Ovary (tissue), 9 donors: ENCODE data around the gene TTLL10. TPM values are rescaled to one million over a fixed set of nuclear protein-coding genes. Genes with fewer than 3 reads are reported as not detected.

Experiments used
- DNase-seq, 5 donors: peaks; one replicate each; pipeline ENCODE4 v3.0.0-alpha.2; 2019 to 2020
- H3K27ac ChIP-seq, 2 donors: fragments of 200-600 bp; one replicate each; pipeline versions ENCODE4 v1.5.1 to v1.8.0; 2019 to 2022
- H3K27me3 ChIP-seq: fragments of 200-600 bp; one replicate; pipeline ENCODE4 v1.8.0; 2022
- H3K36me3 ChIP-seq: fragments of 200-600 bp; sonication (generic); one replicate; pipeline ENCODE4 v1.5.1; 2019
- H3K4me1 ChIP-seq: one replicate; pipeline ENCODE4 v1.8.1; 2013; ENCODE audit warnings: mild to moderate bottlenecking, moderate library complexity; ENCODE audit not compliant: insufficient read depth
- H3K4me3 ChIP-seq: fragments of 200-600 bp; sonication (generic); one replicate; pipeline ENCODE4 v1.5.1; 2017
- H3K9me3 ChIP-seq, 2 donors: fragments of 200-600 bp in 1 of 2; sonication (generic) in 1 of 2; one replicate each; pipeline versions ENCODE4 v1.5.1 to v1.8.1; 2013 to 2019; ENCODE audit warnings: mild to moderate bottlenecking in 1 of 2, moderate library complexity in 1 of 2
- EP300 ChIP-seq: sonication (generic); formaldehyde crosslinking; IDR thresholded peaks from one replicate; pipeline ENCODE4 v1.6.1; 2017; ENCODE audit warnings: antibody characterized with exemption
- POLR2A ChIP-seq: fragments of 450-650 bp; IDR thresholded peaks from one replicate; pipeline ENCODE4 v1.6.1; 2017; ENCODE audit warnings: antibody characterized with exemption, mild to moderate bottlenecking, moderate library complexity
- WGBS, 3 donors: extraction: QIAGEN DNeasy Blood & Tissue Kit in 1 of 3; methylation state at CpG; one replicate each; pipeline versions ENCODE4 v1.1.5 to v1.1.7; 2013 to 2017; 5-methylcytosine and 5-hydroxymethylcytosine counted together
- intact Hi-C, 4 donors: fragments of 100-400 bp; cut with DNase I; formaldehyde crosslinking; loops; one replicate each; pipeline versions ENCODE4 v1.11.0 to v1.15.1; 2022 to 2023
- microRNA counts: library from miRNA; unstranded; fragments of <30 nt; microRNA quantifications from one replicate; lab custom pipeline; 2016
- microRNA-seq, 3 donors: library from miRNA; unstranded; fragments of <30 nt; microRNA quantifications; one replicate each; pipeline versions ENCODE4 to v1.2.0, GENCODE V29; 2019 to 2020
- polyA plus RNA-seq, 2 donors: library from polyadenylated mRNA; stranded (reverse); fragments of 200-250 nt in 1 of 2; fragments of 350-450 nt in 1 of 2; fragmentation: Illumina TruSeq in 1 of 2; extraction: RNeasy Lipid Tissue Mini Kit (QIAGEN cat#74804) in 1 of 2; gene quantifications; one replicate each; pipeline ENCODE4 v1.2.3, GENCODE V29; 2013 to 2014
- small RNA-seq: library from RNA; depleted of rRNA; stranded (forward); fragments of <200 nt; gene quantifications from one replicate; pipeline ENCODE3, GENCODE V24; 2016
- total RNA-seq, 7 donors: library from RNA; depleted of rRNA in 2 of 7; stranded (reverse); fragments of >200 nt in 2 of 7; fragmentation: NEBNext Ultra II Directional in 3 of 7; extraction: Animal tissue kit (Norgen Biotek cat#: 25700) in 3 of 7; gene quantifications; one replicate each; pipeline versions ENCODE4 v1.1.0 to v1.2.4, GENCODE V29; 2016 to 2023
- TF ChIP-seq, protein P1 (sequence below), 3 donors: fragments of 450-650 bp in 2 of 3; fragments of 200-600 bp in 1 of 3; IDR thresholded peaks; one replicate each; pipeline versions ENCODE4 v1.5.1 to v1.8.0; 2016 to 2022; ENCODE audit warnings: antibody characterized with exemption in 3 of 3, mild to moderate bottlenecking in 1 of 3
- donor health status: DM: no; HTN: no; CAD: no; lungs with moderate emphysema.
- donor health status: DM: no; HTN: no; CAD: no.
- donor health status: Bipolar disorder and iron deficiency.
- donor health status: DM: yes; HTN: yes; CAD: no.
- donor health status: DM: no; HTN: no; CAD: no.
- donor health status: DM: yes; HTN: yes; CAD: no.

The TTLL10 gene
- total and polyA plus RNA-seq, 9 donors, result 0.60 to 7.0 (median 1.1) TPM; not detected in 4

DNA sequence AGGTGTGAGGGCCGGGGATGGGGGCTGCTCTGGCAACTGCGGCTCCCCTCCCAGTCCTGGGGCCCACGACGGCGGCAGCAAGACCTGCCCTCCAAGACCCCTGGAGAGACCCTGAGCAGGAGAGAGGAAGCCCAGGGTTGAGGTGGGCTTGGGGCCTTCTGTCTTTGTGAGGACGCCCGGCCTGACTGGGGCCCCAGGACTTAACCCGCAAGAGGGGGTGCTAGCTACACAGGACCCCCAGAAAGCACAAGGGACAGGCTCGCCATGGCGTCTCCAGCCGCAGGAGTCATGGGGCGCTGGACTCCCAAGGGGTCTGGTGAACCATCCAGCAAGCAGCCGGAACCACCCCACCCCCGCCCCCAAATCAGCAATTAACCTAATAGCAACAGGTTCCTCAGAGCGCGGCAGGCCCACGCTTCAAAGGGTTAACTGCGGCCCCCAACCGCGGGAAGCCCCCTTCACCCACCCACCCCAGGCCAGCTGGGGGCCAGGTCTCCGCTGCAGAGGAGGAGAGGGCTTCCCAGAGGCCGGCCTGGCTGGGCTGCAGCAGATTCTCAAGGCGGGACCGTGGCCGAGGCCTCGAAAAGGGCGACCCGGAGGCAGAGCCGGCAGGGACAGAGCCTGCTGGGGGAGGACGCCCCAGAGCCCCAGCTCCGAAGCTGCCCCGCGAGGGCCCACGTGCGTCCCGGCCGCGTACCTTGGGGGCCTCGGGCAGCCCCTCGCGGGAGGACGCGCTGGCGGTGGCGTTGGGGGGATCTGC, 72.3 kb downstream of the TTLL10 start:
- peaks cover 6% of the 10 kb centered on the region for H3K27me3 ChIP-seq
- no peaks in the 10 kb centered on the region for H3K4me1 ChIP-seq
- TF ChIP-seq, protein P1, sequence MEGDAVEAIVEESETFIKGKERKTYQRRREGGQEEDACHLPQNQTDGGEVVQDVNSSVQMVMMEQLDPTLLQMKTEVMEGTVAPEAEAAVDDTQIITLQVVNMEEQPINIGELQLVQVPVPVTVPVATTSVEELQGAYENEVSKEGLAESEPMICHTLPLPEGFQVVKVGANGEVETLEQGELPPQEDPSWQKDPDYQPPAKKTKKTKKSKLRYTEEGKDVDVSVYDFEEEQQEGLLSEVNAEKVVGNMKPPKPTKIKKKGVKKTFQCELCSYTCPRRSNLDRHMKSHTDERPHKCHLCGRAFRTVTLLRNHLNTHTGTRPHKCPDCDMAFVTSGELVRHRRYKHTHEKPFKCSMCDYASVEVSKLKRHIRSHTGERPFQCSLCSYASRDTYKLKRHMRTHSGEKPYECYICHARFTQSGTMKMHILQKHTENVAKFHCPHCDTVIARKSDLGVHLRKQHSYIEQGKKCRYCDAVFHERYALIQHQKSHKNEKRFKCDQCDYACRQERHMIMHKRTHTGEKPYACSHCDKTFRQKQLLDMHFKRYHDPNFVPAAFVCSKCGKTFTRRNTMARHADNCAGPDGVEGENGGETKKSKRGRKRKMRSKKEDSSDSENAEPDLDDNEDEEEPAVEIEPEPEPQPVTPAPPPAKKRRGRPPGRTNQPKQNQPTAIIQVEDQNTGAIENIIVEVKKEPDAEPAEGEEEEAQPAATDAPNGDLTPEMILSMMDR (IDR thresholded peaks at IDR 0.05), result no peak
- TF ChIP-seq EP300 (no peak), POLR2A (no peak)
- 29 to 64% (median 30%) methylated on average over 13 to 45 of the region's 45 CpGs for WGBS, 3 donors
- H3K9me3 ChIP-seq, result no peaks in the 10 kb centered on the region
- H3K27ac ChIP-seq, result no peak overlapping the region
- DNase-seq, result no peak
- no peak overlapping the region for H3K4me3 ChIP-seq
- H3K36me3 ChIP-seq, result no peaks in the 10 kb centered on the region
- intact Hi-C loops, result loop anchor here in 1 of 4 donors (5.0 kb wide), 1 partner anchor 409 kb away; no protein-coding TSS in a partner anchor

DNA sequence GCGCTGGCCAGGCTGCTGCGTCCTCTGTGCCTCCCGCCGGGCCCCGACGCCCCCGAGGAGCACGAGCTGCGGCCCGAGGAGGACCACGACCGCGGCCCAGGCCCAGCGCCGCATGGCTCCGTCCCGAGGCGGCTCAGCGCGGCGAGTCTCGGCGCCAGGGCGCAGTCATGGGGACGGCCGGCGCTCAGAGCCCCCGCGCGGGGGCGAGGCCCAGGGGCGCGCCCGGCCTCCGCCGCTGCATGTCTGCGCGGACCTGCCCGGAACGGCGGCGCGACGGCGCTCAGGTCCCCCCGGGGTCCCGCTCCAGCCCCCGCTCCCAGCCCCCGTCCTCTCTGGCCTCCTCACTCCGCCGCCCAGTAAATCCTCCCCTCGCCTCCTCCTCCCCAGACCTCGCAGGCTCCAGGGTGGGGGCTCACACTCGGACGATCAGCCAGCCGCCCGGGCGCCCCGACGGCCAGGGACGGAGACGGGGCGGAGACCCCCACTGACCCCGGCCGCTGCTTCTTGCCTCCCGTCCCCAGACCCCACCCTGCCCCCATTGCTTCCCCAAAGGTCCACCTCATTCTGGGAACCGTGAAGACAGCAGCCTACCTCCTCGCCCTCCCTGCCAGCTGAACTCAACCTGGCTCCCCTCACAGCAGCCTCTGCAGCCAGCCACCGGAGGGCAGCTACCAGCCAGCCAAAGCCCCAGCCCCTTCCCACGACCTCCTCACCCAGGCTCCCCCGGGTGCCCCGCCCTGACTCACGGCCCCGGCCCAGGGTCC, 73.1 kb downstream of the TTLL10 start, which contains the start of gene C1QTNF12:
TSS of gene C1QTNF12 (minus strand) at position 146 of the 764 bp plus-strand sequence. CDS start at position 114, 32 bp downstream.
- no peak within 1 kb of the TSS for H3K4me3 ChIP-seq
- TF ChIP-seq, protein P1 (IDR thresholded peaks at IDR 0.05), result no peak
- TF ChIP-seq EP300 (no peak), POLR2A (no peak)
- no peak within 1 kb of the TSS for H3K27ac ChIP-seq
- H3K9me3 ChIP-seq, result no peaks in the 10 kb centered on the region
- H3K27me3 ChIP-seq, result peaks cover under 1% of the 10 kb centered on the region
- no peak for DNase-seq
- H3K4me1 ChIP-seq, result no peaks in the 10 kb centered on the region
- WGBS, 3 donors, result 2 to 4% (median 3%) methylated on average over 49 to 74 of the region's 74 CpGs
- intact Hi-C loops, result loop anchor here in 1 of 4 donors (5.0 kb wide), 1 partner anchor 409 kb away; no protein-coding TSS in a partner anchor
- H3K36me3 ChIP-seq, result no peaks in the 10 kb centered on the region

DNA sequence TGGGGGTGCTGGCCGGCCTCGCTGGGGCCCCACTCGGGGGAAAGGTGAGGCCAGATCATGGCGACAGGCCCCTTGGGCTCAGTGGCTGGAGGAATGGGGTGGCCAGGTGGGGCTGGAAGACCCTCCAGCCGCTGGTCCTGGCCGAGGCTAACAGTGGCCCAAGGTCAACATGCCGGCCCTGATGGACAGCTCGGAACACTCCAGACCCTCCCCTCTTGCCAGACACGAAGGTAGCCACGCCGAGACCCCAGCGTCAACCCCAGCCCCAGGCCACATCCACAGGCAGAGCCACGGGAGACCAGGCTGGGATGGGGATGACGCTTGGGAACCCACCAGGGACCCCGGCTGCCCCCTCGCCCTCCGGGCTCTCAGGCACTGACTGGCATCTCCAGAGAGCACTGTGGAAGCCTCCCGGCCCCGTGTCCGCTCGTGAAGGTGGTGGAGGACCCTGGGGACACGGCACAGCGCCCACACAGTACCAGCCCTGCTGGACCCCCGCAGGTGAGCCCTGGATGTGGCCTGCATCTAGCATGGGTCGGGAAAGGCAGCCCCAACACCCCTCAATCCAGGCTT, 73.7 kb downstream of the TTLL10 start:
- H3K27ac ChIP-seq, result no peak overlapping the region

More for the DNA sequence above, 73.7 kb downstream of the TTLL10 start:
- no peaks in the 10 kb centered on the region for H3K27me3 ChIP-seq
- no peaks in the 10 kb centered on the region for H3K36me3 ChIP-seq
- intact Hi-C loops, result loop anchor here in 1 of 4 donors (5.0 kb wide), 1 partner anchor 410 kb away; no protein-coding TSS in a partner anchor
- no peaks in the 10 kb centered on the region for H3K9me3 ChIP-seq
- no peak for TF ChIP-seq EP300
- H3K4me3 ChIP-seq, result no peak overlapping the region
- DNase-seq, result no peak
- 44 to 65% (median 47%) methylated on average over 22 to 25 of the region's 25 CpGs for WGBS, 3 donors
- H3K4me1 ChIP-seq, result no peaks in the 10 kb centered on the region

MicroRNAs encoded within 50 kb of the gene (microRNA counts, 767-probe panel; counts per million panel counts)
- microRNA hsa-miR-200a-3p (lab: Ali Mortazavi, UCI) (530 counts per million, percentile 78 among the panel's probes with 10 or more counts), microRNA hsa-miR-200b-3p (lab: Ali Mortazavi, UCI) (1,082 counts per million, percentile 79 among the panel's probes with 10 or more counts), microRNA hsa-miR-429 (lab: Ali Mortazavi, UCI) (530 counts per million, percentile 78 among the panel's probes with 10 or more counts)

Small RNA genes lying within 50 kb of the gene (microRNA-seq; reads per million reads assigned to microRNA genes)
- 1.1 to 80.3 (median 3.8) reads per million in 3 donors for gene MIR200A
- 7.1 to 332 (median 58.5) reads per million in 3 donors for gene MIR200B
- gene MIR429, result 1.4 to 47.3 (median 6.0) reads per million in 3 donors

Small RNA genes lying within 50 kb of the gene (small RNA-seq; reads per million reads assigned to genes)
- gene MIR200A (0.45 reads per million), gene MIR200B (7.7 reads per million, percentile 83 among the genes with 10 or more reads in this experiment), gene MIR429 (0.30 reads per million)

Other genes starting within 250 kb of the TTLL10 start
- gene SAMD11, start 250.0 kb upstream of the TTLL10 start, total RNA-seq, result 10 to 100 TPM in 1 of 7 donors, 1 to 10 TPM in 5, under 1 TPM in 1; 0.85 to 10.6 (median 2.3) TPM
- 1 to 10 TPM; 1.1 to 2.6 TPM for gene SAMD11, start 250.0 kb upstream of the TTLL10 start, polyA plus RNA-seq
- 10 to 100 TPM; 17.8 to 55.2 (median 46.3) TPM for gene NOC2L, start 214.6 kb upstream of the TTLL10 start, total RNA-seq
- gene NOC2L, start 214.6 kb upstream of the TTLL10 start, polyA plus RNA-seq, result 10 to 100 TPM; 23.8 to 33.9 TPM
- gene KLHL17, start 213.3 kb upstream of the TTLL10 start, total RNA-seq, result 1 to 10 TPM; 1.5 to 6.7 (median 2.1) TPM
- gene KLHL17, start 213.3 kb upstream of the TTLL10 start, polyA plus RNA-seq, result 1 to 10 TPM in 1 of 2 donors, under 1 TPM in 1; 0.13 to 2.2 TPM
- under 1 TPM in 5 of 7 donors, not detected in 2; 0.12 to 0.34 (median 0.20) TPM for gene PLEKHN1, start 207.4 kb upstream of the TTLL10 start, total RNA-seq
- gene PLEKHN1, start 207.4 kb upstream of the TTLL10 start, polyA plus RNA-seq, result under 1 TPM in 1 of 2 donors, not detected in 1; 0.10 TPM
- under 1 TPM in 4 of 7 donors, not detected in 3; 0.07 to 0.32 (median 0.22) TPM for gene PERM1, start 191.8 kb upstream of the TTLL10 start, total RNA-seq
- under 1 TPM in 1 of 2 donors, not detected in 1; 0.34 TPM for gene PERM1, start 191.8 kb upstream of the TTLL10 start, polyA plus RNA-seq
- 10 to 100 TPM in 3 of 7 donors, 1 to 10 TPM in 4; 4.5 to 76.2 (median 6.1) TPM for gene HES4, start 173.8 kb upstream of the TTLL10 start, total RNA-seq
- gene HES4, start 173.8 kb upstream of the TTLL10 start, polyA plus RNA-seq, result 1 to 10 TPM in 1 of 2 donors, not detected in 1; 8.4 TPM
- 10 to 100 TPM in 6 of 7 donors, 1 to 10 TPM in 1; 7.8 to 37.3 (median 11.4) TPM for gene ISG15, start 160.4 kb upstream of the TTLL10 start, total RNA-seq
- gene ISG15, start 160.4 kb upstream of the TTLL10 start, polyA plus RNA-seq, result 10 to 100 TPM in 1 of 2 donors, not detected in 1; 83.5 TPM
- 100 to 1,000 TPM in 1 of 7 donors, 10 to 100 TPM in 6; 10.0 to 138 (median 14.4) TPM for gene AGRN, start 153.8 kb upstream of the TTLL10 start, total RNA-seq
- gene AGRN, start 153.8 kb upstream of the TTLL10 start, polyA plus RNA-seq, result 10 to 100 TPM in 1 of 2 donors, 1 to 10 TPM in 1; 2.7 to 13.6 TPM
- under 1 TPM in 2 of 7 donors, not detected in 5; 0.36 to 0.92 TPM for gene RNF223, start 99.6 kb upstream of the TTLL10 start, total RNA-seq
- not detected for gene RNF223, start 99.6 kb upstream of the TTLL10 start, polyA plus RNA-seq
- 10 to 100 TPM in 4 of 7 donors, 1 to 10 TPM in 3; 5.3 to 22.1 (median 10.7) TPM for gene C1orf159, start 57.8 kb upstream of the TTLL10 start, total RNA-seq
- 1 to 10 TPM in 1 of 2 donors, under 1 TPM in 1; 0.28 to 8.5 TPM for gene C1orf159, start 57.8 kb upstream of the TTLL10 start, polyA plus RNA-seq
- gene TNFRSF18, start 32.7 kb downstream of the TTLL10 start, total RNA-seq, result 1 to 10 TPM in 1 of 7 donors, under 1 TPM in 2, not detected in 4; 0.23 to 1.4 (median 0.41) TPM
- gene TNFRSF18, start 32.7 kb downstream of the TTLL10 start, polyA plus RNA-seq, result under 1 TPM in 1 of 2 donors, not detected in 1; 0.10 TPM
- 1 to 10 TPM in 3 of 7 donors, under 1 TPM in 4; 0.37 to 1.8 (median 0.71) TPM for gene TNFRSF4, start 40.3 kb downstream of the TTLL10 start, total RNA-seq
- gene TNFRSF4, start 40.3 kb downstream of the TTLL10 start, polyA plus RNA-seq, result 1 to 10 TPM in 1 of 2 donors, not detected in 1; 2.5 TPM
- 100 to 1,000 TPM in 4 of 7 donors, 10 to 100 TPM in 3; 57.1 to 145 (median 116) TPM for gene SDF4, start 58.1 kb downstream of the TTLL10 start, total RNA-seq
- gene SDF4, start 58.1 kb downstream of the TTLL10 start, polyA plus RNA-seq, result 100 to 1,000 TPM in 1 of 2 donors, 10 to 100 TPM in 1; 32.5 to 128 TPM
- gene B3GALT6, start 58.4 kb downstream of the TTLL10 start, total RNA-seq, result 10 to 100 TPM; 13.0 to 21.9 (median 18.0) TPM
- 1 to 10 TPM; 7.0 to 9.4 TPM for gene B3GALT6, start 58.4 kb downstream of the TTLL10 start, polyA plus RNA-seq
- gene C1QTNF12, start 72.8 kb downstream of the TTLL10 start, total RNA-seq, result 1 to 10 TPM in 5 of 7 donors, under 1 TPM in 2; 0.92 to 4.8 (median 1.5) TPM
- 1 to 10 TPM in 1 of 2 donors, not detected in 1; 1.2 TPM for gene C1QTNF12, start 72.8 kb downstream of the TTLL10 start, polyA plus RNA-seq
- 10 to 100 TPM; 35.8 to 55.6 (median 49.3) TPM for gene UBE2J2, start 100.0 kb downstream of the TTLL10 start, total RNA-seq
- 10 to 100 TPM; 36.0 to 40.4 TPM for gene UBE2J2, start 100.0 kb downstream of the TTLL10 start, polyA plus RNA-seq
- gene SCNN1D, start 106.6 kb downstream of the TTLL10 start, total RNA-seq, result 10 to 100 TPM in 1 of 7 donors, 1 to 10 TPM in 6; 6.3 to 10.2 (median 9.1) TPM
- 1 to 10 TPM in 1 of 2 donors, under 1 TPM in 1; 0.27 to 7.9 TPM for gene SCNN1D, start 106.6 kb downstream of the TTLL10 start, polyA plus RNA-seq
- gene ACAP3, start 134.1 kb downstream of the TTLL10 start, total RNA-seq, result 10 to 100 TPM; 23.1 to 62.4 (median 46.4) TPM
- 10 to 100 TPM in 1 of 2 donors, 1 to 10 TPM in 1; 3.5 to 33.4 TPM for gene ACAP3, start 134.1 kb downstream of the TTLL10 start, polyA plus RNA-seq
- 10 to 100 TPM; 12.5 to 27.6 (median 21.7) TPM for gene PUSL1, start 134.7 kb downstream of the TTLL10 start, total RNA-seq
- 10 to 100 TPM in 1 of 2 donors, under 1 TPM in 1; 0.18 to 14.7 TPM for gene PUSL1, start 134.7 kb downstream of the TTLL10 start, polyA plus RNA-seq
- 100 to 1,000 TPM; 102 to 135 (median 109) TPM for gene INTS11, start 150.8 kb downstream of the TTLL10 start, total RNA-seq
- gene INTS11, start 150.8 kb downstream of the TTLL10 start, polyA plus RNA-seq, result 100 to 1,000 TPM in 1 of 2 donors, 10 to 100 TPM in 1; 72.6 to 119 TPM
- 10 to 100 TPM; 13.8 to 21.0 (median 14.8) TPM for gene CPTP, start 150.9 kb downstream of the TTLL10 start, total RNA-seq
- 10 to 100 TPM in 1 of 2 donors, 1 to 10 TPM in 1; 2.4 to 18.3 TPM for gene CPTP, start 150.9 kb downstream of the TTLL10 start, polyA plus RNA-seq
- under 1 TPM in 6 of 7 donors, not detected in 1; 0.07 to 0.40 (median 0.23) TPM for gene TAS1R3, start 157.4 kb downstream of the TTLL10 start, total RNA-seq
- under 1 TPM in 1 of 2 donors, not detected in 1; 0.24 TPM for gene TAS1R3, start 157.4 kb downstream of the TTLL10 start, polyA plus RNA-seq
- gene DVL1, start 175.5 kb downstream of the TTLL10 start, total RNA-seq, result 10 to 100 TPM; 38.0 to 85.2 (median 64.9) TPM
- gene DVL1, start 175.5 kb downstream of the TTLL10 start, polyA plus RNA-seq, result 10 to 100 TPM in 1 of 2 donors, 1 to 10 TPM in 1; 2.1 to 51.2 TPM
- gene MXRA8, start 184.7 kb downstream of the TTLL10 start, total RNA-seq, result 100 to 1,000 TPM in 5 of 7 donors, 10 to 100 TPM in 2; 63.8 to 206 (median 131) TPM
- 100 to 1,000 TPM in 1 of 2 donors, 10 to 100 TPM in 1; 40.3 to 193 TPM for gene MXRA8, start 184.7 kb downstream of the TTLL10 start, polyA plus RNA-seq
- 10 to 100 TPM; 63.7 to 94.0 (median 73.2) TPM for gene AURKAIP1, start 201.3 kb downstream of the TTLL10 start, total RNA-seq
- gene AURKAIP1, start 201.3 kb downstream of the TTLL10 start, polyA plus RNA-seq, result 10 to 100 TPM in 1 of 2 donors, 1 to 10 TPM in 1; 6.0 to 81.3 TPM
- gene CCNL2, start 225.5 kb downstream of the TTLL10 start, total RNA-seq, result 100 to 1,000 TPM; 159 to 245 (median 196) TPM
- gene CCNL2, start 225.5 kb downstream of the TTLL10 start, polyA plus RNA-seq, result 100 to 1,000 TPM in 1 of 2 donors, 10 to 100 TPM in 1; 71.1 to 217 TPM
- gene MRPL20, start 233.4 kb downstream of the TTLL10 start, total RNA-seq, result 100 to 1,000 TPM in 1 of 7 donors, 10 to 100 TPM in 6; 79.9 to 130 (median 93.1) TPM
- gene MRPL20, start 233.4 kb downstream of the TTLL10 start, polyA plus RNA-seq, result 100 to 1,000 TPM; 113 to 120 TPM
- 10 to 100 TPM in 5 of 7 donors, 1 to 10 TPM in 2; 4.5 to 48.8 (median 16.4) TPM for gene ANKRD65, start 247.4 kb downstream of the TTLL10 start, total RNA-seq
- 10 to 100 TPM in 1 of 2 donors, 1 to 10 TPM in 1; 5.0 to 13.3 TPM for gene ANKRD65, start 247.4 kb downstream of the TTLL10 start, polyA plus RNA-seq